Neural cell (in vitro differentiated cells): ENCODE measurements around the gene RFX3. TPM values are rescaled to one million over a fixed set of nuclear protein-coding genes. Genes with fewer than 3 reads are reported as not detected.

Source experiments
- H2AFZ ChIP-seq: fragments of 200-600, 300-800 bp; sonication (generic), shearing (Covaris generic); 2 replicates; pipeline ENCODE4 v1.6.0; 2014; ENCODE audit warnings: low read depth, mild to moderate bottlenecking, antibody characterized with exemption, low read length, moderate library complexity
- H3F3A ChIP-seq: fragments of 200-600 bp; shearing (Covaris generic); 2 replicates; pipeline ENCODE4 v1.6.1; 2016; ENCODE audit warnings: mild to moderate bottlenecking, moderate library complexity, mixed read lengths, antibody characterized with exemption, low read length; ENCODE audit not compliant: insufficient read depth, poor library complexity, severe bottlenecking
- H3K27ac ChIP-seq: fragments of 200-600, 300-800 bp; sonication (generic), shearing (Covaris generic); 2 replicates; pipeline ENCODE4 v1.5.1; 2014; ENCODE audit warnings: mild to moderate bottlenecking, low read length, moderate library complexity
- H3K27me3 ChIP-seq: fragments of 300-800, 200-600 bp; sonication (generic), shearing (Covaris generic); 2 replicates; pipeline ENCODE4 v1.6.0; 2014; ENCODE audit warnings: mild to moderate bottlenecking, low read depth, low read length, moderate library complexity; ENCODE audit not compliant: insufficient read depth
- H3K36me3 ChIP-seq: fragments of 300-800, 200-600 bp; sonication (generic), shearing (Covaris generic); 2 replicates; pipeline ENCODE4 v1.5.1; 2014; ENCODE audit warnings: mild to moderate bottlenecking, antibody characterized with exemption, low read length, moderate library complexity; ENCODE audit not compliant: insufficient read depth
- H3K4me2 ChIP-seq: fragments of 300-800, 200-600 bp; sonication (generic), shearing (Covaris generic); 2 replicates; pipeline ENCODE4 v1.6.0; 2014; ENCODE audit warnings: mild to moderate bottlenecking, low read length
- H3K4me3 ChIP-seq: fragments of 300-800, 200-600 bp; sonication (generic), shearing (Covaris generic); 2 replicates; pipeline ENCODE4 v1.5.1; 2014; ENCODE audit warnings: mild to moderate bottlenecking, low read length, moderate library complexity
- H3K79me2 ChIP-seq: fragments of 200-600 bp; shearing (Covaris generic); replicated peaks from 2 replicates; pipeline ENCODE4 v1.6.0; 2014; ENCODE audit warnings: mild to moderate bottlenecking, low read length, moderate library complexity; ENCODE audit not compliant: insufficient read depth
- H3K9ac ChIP-seq: fragments of 300-800, 200-600 bp; sonication (generic), shearing (Covaris generic); 2 replicates; pipeline ENCODE4 v1.6.1; 2016; ENCODE audit warnings: mild to moderate bottlenecking, low read length, mixed read lengths
- H3K9me2 ChIP-seq: fragments of 200-600 bp; shearing (Covaris generic); 2 replicates; pipeline ENCODE4 v1.6.1; 2016; ENCODE audit warnings: mild to moderate bottlenecking, low read length, mixed read lengths; ENCODE audit not compliant: insufficient read depth
- H3K9me3 ChIP-seq: fragments of 200-600, 300-800 bp; sonication (generic), shearing (Covaris generic); 2 replicates; pipeline ENCODE4 v1.6.1; 2016; ENCODE audit warnings: mild to moderate bottlenecking, mixed run types, low read length, moderate library complexity, mixed read lengths
- H4K20me1 ChIP-seq: fragments of 200-600 bp; shearing (Covaris generic); 2 replicates; pipeline ENCODE4 v1.6.1; 2016; ENCODE audit warnings: mild to moderate bottlenecking, mixed run types; ENCODE audit not compliant: insufficient read depth
- EP300 ChIP-seq: fragments of 450-650 bp; conservative IDR thresholded peaks from 2 replicates; pipeline ENCODE4 v1.6.1; 2014; ENCODE audit warnings: antibody characterized with exemption, mild to moderate bottlenecking, moderate library complexity; ENCODE audit not compliant: poor library complexity, severe bottlenecking
- EZH2 ChIP-seq: fragments of 200-600, 300-800 bp; shearing (Covaris generic), sonication (generic); IDR thresholded peaks from 2 replicates; pipeline ENCODE4 v1.6.1; 2014; ENCODE audit warnings: antibody characterized with exemption, low read length, borderline replicate concordance, mild to moderate bottlenecking; ENCODE audit not compliant: insufficient read depth, poor library complexity, severe bottlenecking
- MXI1 ChIP-seq: fragments of 450-650 bp; conservative IDR thresholded peaks from 2 replicates; pipeline ENCODE4 v1.6.1; 2014; ENCODE audit warnings: antibody characterized with exemption, mild to moderate bottlenecking; ENCODE audit not compliant: poor library complexity, severe bottlenecking
- POLR2AphosphoS5 ChIP-seq: IDR thresholded peaks from 2 replicates; pipeline ENCODE4 v1.6.1; 2012
- RAD21 ChIP-seq: fragments of 450-650 bp; conservative IDR thresholded peaks from 2 replicates; pipeline ENCODE4 v1.6.1; 2014; ENCODE audit warnings: antibody characterized with exemption, mild to moderate bottlenecking, moderate library complexity
- SMC3 ChIP-seq: fragments of 450-650 bp; conservative IDR thresholded peaks from 2 replicates; pipeline ENCODE4 v1.6.1; 2014; ENCODE audit warnings: antibody characterized with exemption, mild to moderate bottlenecking, moderate library complexity; ENCODE audit not compliant: poor library complexity
- TAF1 ChIP-seq: IDR thresholded peaks from 2 replicates; pipeline ENCODE4 v1.6.1; 2012; ENCODE audit warnings: low read depth
- polyA plus RNA-seq: library from polyadenylated mRNA; depleted of rRNA; stranded (reverse); fragments of >200 nt; gene quantifications from 2 replicates; pipeline ENCODE4 v1.2.3, GENCODE V29; 2014
- TF ChIP-seq, protein P1 (sequence below): IDR thresholded peaks from 2 replicates; pipeline ENCODE4 v1.6.1; 2012; ENCODE audit warnings: borderline replicate concordance
- TF ChIP-seq, protein P2 (sequence below): fragments of 450-650 bp; IDR thresholded peaks from 2 replicates; pipeline ENCODE4 v1.5.1; 2014; ENCODE audit warnings: antibody characterized with exemption, mild to moderate bottlenecking, moderate library complexity; ENCODE audit not compliant: poor library complexity, severe bottlenecking

RFX3 gene
- polyA plus RNA-seq, 1 donor from 2014 or later: 27.6 TPM

DNA sequence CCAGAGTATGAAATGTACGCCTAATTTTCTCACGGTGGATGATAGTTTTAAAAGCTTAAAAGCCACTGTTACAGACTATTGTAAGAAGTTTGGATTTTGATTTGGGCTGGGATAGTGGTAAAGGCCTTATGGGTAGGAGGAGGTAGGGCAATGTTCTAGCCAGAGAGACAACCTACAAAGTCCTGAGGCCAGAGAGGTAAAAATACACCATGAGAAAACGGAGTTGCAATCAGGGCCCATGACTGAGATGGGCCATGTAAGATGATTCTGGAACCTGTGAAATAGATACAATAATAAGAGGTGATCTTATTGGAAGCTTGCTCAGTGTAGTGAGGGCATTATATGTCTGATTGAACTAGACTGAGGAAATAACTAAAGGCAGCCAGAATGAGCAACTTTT lies 188.8 kb downstream of the RFX3 start:
- no peaks in the 10 kb centered on the region for H3K36me3 ChIP-seq
- H4K20me1 ChIP-seq: no peaks in the 10 kb centered on the region
- H2AFZ ChIP-seq: no peak overlapping the region
- H3K9me2 ChIP-seq: no peaks in the 10 kb centered on the region
- TF ChIP-seq TAF1 (no peak), EP300 (no peak), EZH2 (no peak), POLR2AphosphoS5 (no peak), MXI1 (no peak)
- TF ChIP-seq, protein P1, sequence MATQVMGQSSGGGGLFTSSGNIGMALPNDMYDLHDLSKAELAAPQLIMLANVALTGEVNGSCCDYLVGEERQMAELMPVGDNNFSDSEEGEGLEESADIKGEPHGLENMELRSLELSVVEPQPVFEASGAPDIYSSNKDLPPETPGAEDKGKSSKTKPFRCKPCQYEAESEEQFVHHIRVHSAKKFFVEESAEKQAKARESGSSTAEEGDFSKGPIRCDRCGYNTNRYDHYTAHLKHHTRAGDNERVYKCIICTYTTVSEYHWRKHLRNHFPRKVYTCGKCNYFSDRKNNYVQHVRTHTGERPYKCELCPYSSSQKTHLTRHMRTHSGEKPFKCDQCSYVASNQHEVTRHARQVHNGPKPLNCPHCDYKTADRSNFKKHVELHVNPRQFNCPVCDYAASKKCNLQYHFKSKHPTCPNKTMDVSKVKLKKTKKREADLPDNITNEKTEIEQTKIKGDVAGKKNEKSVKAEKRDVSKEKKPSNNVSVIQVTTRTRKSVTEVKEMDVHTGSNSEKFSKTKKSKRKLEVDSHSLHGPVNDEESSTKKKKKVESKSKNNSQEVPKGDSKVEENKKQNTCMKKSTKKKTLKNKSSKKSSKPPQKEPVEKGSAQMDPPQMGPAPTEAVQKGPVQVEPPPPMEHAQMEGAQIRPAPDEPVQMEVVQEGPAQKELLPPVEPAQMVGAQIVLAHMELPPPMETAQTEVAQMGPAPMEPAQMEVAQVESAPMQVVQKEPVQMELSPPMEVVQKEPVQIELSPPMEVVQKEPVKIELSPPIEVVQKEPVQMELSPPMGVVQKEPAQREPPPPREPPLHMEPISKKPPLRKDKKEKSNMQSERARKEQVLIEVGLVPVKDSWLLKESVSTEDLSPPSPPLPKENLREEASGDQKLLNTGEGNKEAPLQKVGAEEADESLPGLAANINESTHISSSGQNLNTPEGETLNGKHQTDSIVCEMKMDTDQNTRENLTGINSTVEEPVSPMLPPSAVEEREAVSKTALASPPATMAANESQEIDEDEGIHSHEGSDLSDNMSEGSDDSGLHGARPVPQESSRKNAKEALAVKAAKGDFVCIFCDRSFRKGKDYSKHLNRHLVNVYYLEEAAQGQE: no peak
- TF ChIP-seq, protein P2, sequence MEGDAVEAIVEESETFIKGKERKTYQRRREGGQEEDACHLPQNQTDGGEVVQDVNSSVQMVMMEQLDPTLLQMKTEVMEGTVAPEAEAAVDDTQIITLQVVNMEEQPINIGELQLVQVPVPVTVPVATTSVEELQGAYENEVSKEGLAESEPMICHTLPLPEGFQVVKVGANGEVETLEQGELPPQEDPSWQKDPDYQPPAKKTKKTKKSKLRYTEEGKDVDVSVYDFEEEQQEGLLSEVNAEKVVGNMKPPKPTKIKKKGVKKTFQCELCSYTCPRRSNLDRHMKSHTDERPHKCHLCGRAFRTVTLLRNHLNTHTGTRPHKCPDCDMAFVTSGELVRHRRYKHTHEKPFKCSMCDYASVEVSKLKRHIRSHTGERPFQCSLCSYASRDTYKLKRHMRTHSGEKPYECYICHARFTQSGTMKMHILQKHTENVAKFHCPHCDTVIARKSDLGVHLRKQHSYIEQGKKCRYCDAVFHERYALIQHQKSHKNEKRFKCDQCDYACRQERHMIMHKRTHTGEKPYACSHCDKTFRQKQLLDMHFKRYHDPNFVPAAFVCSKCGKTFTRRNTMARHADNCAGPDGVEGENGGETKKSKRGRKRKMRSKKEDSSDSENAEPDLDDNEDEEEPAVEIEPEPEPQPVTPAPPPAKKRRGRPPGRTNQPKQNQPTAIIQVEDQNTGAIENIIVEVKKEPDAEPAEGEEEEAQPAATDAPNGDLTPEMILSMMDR: no peak
- H3K79me2 ChIP-seq: no peaks in the 10 kb centered on the region
- H3K4me3 ChIP-seq: no peak overlapping the region
- no peaks in the 10 kb centered on the region for H3K27me3 ChIP-seq
- H3K9ac ChIP-seq: no peak overlapping the region
- H3F3A ChIP-seq: no peaks in the 10 kb centered on the region
- H3K9me3 ChIP-seq: no peaks in the 10 kb centered on the region
- H3K27ac ChIP-seq: no peak overlapping the region
- no peak overlapping the region for H3K4me2 ChIP-seq

DNA sequence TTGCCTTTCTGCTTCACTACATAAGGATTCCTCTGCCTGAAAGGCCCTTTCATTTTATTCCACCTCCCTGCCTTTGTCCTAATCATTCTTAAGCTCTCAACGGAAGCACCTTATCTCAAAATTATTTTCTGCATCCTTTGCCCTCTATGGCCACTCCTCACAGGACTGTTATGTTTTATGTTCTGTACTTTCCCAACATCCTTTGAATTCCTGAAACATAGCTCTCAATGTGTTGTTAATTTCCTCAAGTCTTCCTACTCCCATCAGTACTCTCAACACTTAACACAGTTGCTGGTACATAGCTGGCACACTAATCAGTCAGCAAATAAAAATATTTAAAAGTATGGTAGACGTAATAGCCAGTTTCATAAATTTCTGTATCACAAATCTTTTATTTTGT lies 193.0 kb downstream of the RFX3 start:
- TF ChIP-seq, protein P2: no peak
- TF ChIP-seq SMC3: no peak
- no peak for TF ChIP-seq EZH2
- no peak for TF ChIP-seq POLR2AphosphoS5
- TF ChIP-seq MXI1: no peak
- TF ChIP-seq, protein P1: no peak
- TF ChIP-seq EP300: no peak
- TF ChIP-seq TAF1: no peak
- TF ChIP-seq RAD21: no peak
- no peak overlapping the region for H3K4me2 ChIP-seq
- H3K79me2 ChIP-seq: no peaks in the 10 kb centered on the region
- H4K20me1 ChIP-seq: no peaks in the 10 kb centered on the region
- H2AFZ ChIP-seq: no peak overlapping the region
- H3K27ac ChIP-seq: no peak overlapping the region
- no peak overlapping the region for H3K9ac ChIP-seq
- H3K27me3 ChIP-seq: no peaks in the 10 kb centered on the region
- H3K9me2 ChIP-seq: no peaks in the 10 kb centered on the region
- no peak overlapping the region for H3K4me3 ChIP-seq
- H3F3A ChIP-seq: no peaks in the 10 kb centered on the region
- no peaks in the 10 kb centered on the region for H3K9me3 ChIP-seq
- no peaks in the 10 kb centered on the region for H3K36me3 ChIP-seq
